GM19397 (cell line): ENCODE measurements around the gene CDK5RAP2.

Experiments used
- ATAC-seq: cut with Tn5 transposase; IDR thresholded peaks from one replicate; pipeline ENCODE4 v1.9.1; 2021; ENCODE audit warnings: mild to moderate bottlenecking, moderate library complexity; ENCODE audit not compliant: unreplicated experiment

The CDK5RAP2 gene

GRCh38 chr9:120441426-120442307, 138.3 kb downstream of the CDK5RAP2 start:
- ATAC-seq, result no peak

GRCh38 chr9:120440791-120441190, 139.2 kb downstream of the CDK5RAP2 start:
- no peak for ATAC-seq

- ATAC-seq, result no peak
Measured at GRCh38 chr9:120439926-120440325, 140.0 kb downstream of the CDK5RAP2 start.

GRCh38 chr9:120438836-120439546, 141.0 kb downstream of the CDK5RAP2 start:
- no peak for ATAC-seq

- no peak for ATAC-seq
Measured at GRCh38 chr9:120438111-120438510, 141.9 kb downstream of the CDK5RAP2 start.

GRCh38 chr9:120436983-120437475, 142.9 kb downstream of the CDK5RAP2 start:
- no peak for ATAC-seq

- ATAC-seq, result no peak
Measured at GRCh38 chr9:120436446-120436845, 143.5 kb downstream of the CDK5RAP2 start.

- ATAC-seq, result no peak
Measured at GRCh38 chr9:120435091-120435490, 144.9 kb downstream of the CDK5RAP2 start.

GRCh38 chr9:120434532-120434931, 145.4 kb downstream of the CDK5RAP2 start:
- no peak for ATAC-seq

GRCh38 chr9:120433701-120434100, 146.3 kb downstream of the CDK5RAP2 start:
- ATAC-seq, result no peak

GRCh38 chr9:120432600-120432999, 147.4 kb downstream of the CDK5RAP2 start:
- no peak for ATAC-seq

- ATAC-seq, result no peak
Measured at GRCh38 chr9:120431268-120431667, 148.7 kb downstream of the CDK5RAP2 start.

- no peak for ATAC-seq
Measured at GRCh38 chr9:120424248-120424647, 155.7 kb downstream of the CDK5RAP2 start.

GRCh38 chr9:120423812-120424211, 156.2 kb downstream of the CDK5RAP2 start:
- no peak for ATAC-seq

- no peak for ATAC-seq
Measured at GRCh38 chr9:120421977-120422376, 158.0 kb downstream of the CDK5RAP2 start.

GRCh38 chr9:120418315-120418714, 161.7 kb downstream of the CDK5RAP2 start:
- no peak for ATAC-seq

- ATAC-seq, result no peak
Measured at GRCh38 chr9:120416781-120417427, 163.1 kb downstream of the CDK5RAP2 start.

GRCh38 chr9:120413121-120414048, 166.6 kb downstream of the CDK5RAP2 start:
- no peak for ATAC-seq

- ATAC-seq, result no peak
Measured at GRCh38 chr9:120412425-120412951, 167.5 kb downstream of the CDK5RAP2 start.

- no peak for ATAC-seq
Measured at GRCh38 chr9:120411862-120412424, 168.0 kb downstream of the CDK5RAP2 start.
